Measurements from ENCODE around the gene GRIN2A.

Gene GRIN2A

DNA sequence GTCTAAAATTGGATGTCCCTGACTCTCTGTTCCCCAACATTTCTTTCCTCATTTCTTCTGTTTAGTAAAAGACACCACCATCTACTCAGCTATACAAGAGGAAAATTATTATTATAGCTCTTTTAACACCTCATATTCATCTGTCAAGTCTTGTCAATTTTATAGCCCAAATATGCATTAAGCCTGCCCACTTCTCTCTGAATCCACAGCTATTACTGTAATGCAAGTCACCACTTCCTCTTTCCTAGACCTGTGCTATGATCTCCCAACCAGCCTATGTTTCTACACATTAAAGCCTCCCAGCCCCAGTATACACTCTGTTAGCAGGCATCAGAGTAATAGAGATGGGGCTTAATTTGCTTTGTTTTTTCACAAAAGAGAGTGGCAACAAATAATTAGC is 252.9 kb downstream of the GRIN2A start:
- H3K9me3 ChIP-seq (ENCODE audit: control insufficient read depth, low read length) = no peaks in the 10 kb centered on the region
- H3K27ac ChIP-seq (ENCODE audit: low read depth, low read length, severe bottlenecking) = no peak overlapping the region
- no peak overlapping the region for H3K4me3 ChIP-seq (ENCODE audit: extremely low read depth, insufficient read depth, low read length, poor library complexity, severe bottlenecking)
- no peaks in the 10 kb centered on the region for H3K36me3 ChIP-seq (ENCODE audit: control insufficient read depth, insufficient read depth, low read length)
- no peaks in the 10 kb centered on the region for H3K4me1 ChIP-seq (ENCODE audit: control insufficient read depth, insufficient read depth, low read length, poor library complexity, severe bottlenecking)

DNA sequence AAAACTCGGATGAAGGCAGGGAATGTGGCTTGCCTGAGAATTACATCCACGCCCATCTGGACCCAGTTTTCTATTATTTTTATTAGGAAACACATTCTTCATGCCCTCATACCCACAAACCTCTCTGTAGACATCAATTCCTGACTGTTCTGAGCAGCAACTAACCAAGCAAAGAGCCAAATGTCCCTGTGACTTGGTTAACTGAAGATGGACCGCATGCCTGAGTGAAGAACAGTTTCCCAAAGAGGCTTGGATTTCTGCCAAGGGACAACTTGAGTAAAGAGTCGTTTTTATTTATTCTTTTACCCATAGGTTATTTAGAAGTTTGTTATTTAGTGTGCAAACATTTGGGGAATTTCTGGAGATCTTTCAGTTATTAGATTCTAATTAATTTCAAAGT is 259.8 kb downstream of the GRIN2A start:
- WGBS, 2 experiments (ENCODE audit: insufficient coverage in 2 of 2) = 87 to 100% methylated on average over 3 of the region's 4 CpGs
- H3K4me1 ChIP-seq (ENCODE audit: control insufficient read depth, insufficient read depth, low read length, poor library complexity, severe bottlenecking) = no peaks in the 10 kb centered on the region
- H3K27ac ChIP-seq (ENCODE audit: low read depth, low read length, severe bottlenecking) = no peak overlapping the region
- no peaks in the 10 kb centered on the region for H3K36me3 ChIP-seq (ENCODE audit: control insufficient read depth, insufficient read depth, low read length)
- no peaks in the 10 kb centered on the region for H3K9me3 ChIP-seq (ENCODE audit: control insufficient read depth, low read length)
- no peak overlapping the region for H3K4me3 ChIP-seq (ENCODE audit: extremely low read depth, insufficient read depth, low read length, poor library complexity, severe bottlenecking)

DNA sequence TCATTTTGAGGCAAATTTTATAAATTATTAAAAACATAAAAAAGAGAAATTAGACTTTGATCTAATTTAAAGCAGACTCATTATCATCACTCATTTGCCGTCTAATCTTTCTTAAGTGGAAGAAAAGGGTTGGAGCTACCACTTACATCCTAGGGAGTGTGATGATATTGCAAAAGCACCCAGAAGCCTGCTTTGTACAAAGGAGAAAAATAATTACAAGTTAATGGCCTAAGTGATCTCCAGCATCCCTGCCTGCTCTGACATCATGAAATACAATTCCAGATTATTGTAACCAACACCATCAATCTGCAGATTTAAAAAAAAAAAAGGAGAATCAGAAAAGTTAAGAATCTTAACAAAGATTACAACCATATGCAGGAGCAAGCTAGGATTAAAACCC is 260.2 kb downstream of the GRIN2A start:
- Histone ChIP-seq H3K4me3 (ENCODE audit: extremely low read depth, insufficient read depth, low read length, poor library complexity, severe bottlenecking) (no peak overlapping the region), H3K9me3 (ENCODE audit: control insufficient read depth, low read length) (no peaks in the 10 kb centered on the region), H3K27ac (ENCODE audit: low read depth, low read length, severe bottlenecking) (no peak overlapping the region), H3K36me3 (ENCODE audit: control insufficient read depth, insufficient read depth, low read length) (no peaks in the 10 kb centered on the region), H3K4me1 (ENCODE audit: control insufficient read depth, insufficient read depth, low read length, poor library complexity, severe bottlenecking) (no peaks in the 10 kb centered on the region)
- no CpG with 5 or more reads among the region's 1 CpG for WGBS, 2 experiments (ENCODE audit: insufficient coverage in 2 of 2)

DNA sequence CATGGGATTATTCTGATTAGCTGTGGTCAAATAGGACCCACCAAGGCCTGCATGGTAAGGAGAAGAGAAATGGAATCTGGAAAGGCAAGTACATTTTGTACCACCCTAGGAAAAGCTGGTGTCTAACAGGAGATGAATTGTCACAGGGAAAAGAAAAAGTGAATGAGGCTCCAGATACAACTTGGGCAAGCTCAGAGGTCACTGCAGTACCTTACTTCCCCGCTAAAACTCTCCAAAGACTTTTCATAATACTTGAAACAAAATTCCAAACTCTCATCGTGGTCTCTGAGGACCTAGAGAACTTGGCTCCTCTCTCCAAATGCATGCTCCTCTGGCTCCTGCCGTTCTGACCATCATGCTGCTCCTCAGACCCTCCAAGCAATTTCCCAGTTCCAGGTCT is 262.8 kb downstream of the GRIN2A start:
- no peaks in the 10 kb centered on the region for H3K4me1 ChIP-seq (ENCODE audit: control insufficient read depth, insufficient read depth, low read length, poor library complexity, severe bottlenecking)
- H3K9me3 ChIP-seq (ENCODE audit: control insufficient read depth, low read length) = no peaks in the 10 kb centered on the region
- H3K36me3 ChIP-seq (ENCODE audit: control insufficient read depth, insufficient read depth, low read length) = no peaks in the 10 kb centered on the region
- 79 to 86% methylated on average over 3 of the region's 3 CpGs for WGBS, 2 experiments (ENCODE audit: insufficient coverage in 2 of 2)
- H3K27ac ChIP-seq (ENCODE audit: low read depth, low read length, severe bottlenecking) = no peak overlapping the region
- H3K4me3 ChIP-seq (ENCODE audit: extremely low read depth, insufficient read depth, low read length, poor library complexity, severe bottlenecking) = no peak overlapping the region

DNA sequence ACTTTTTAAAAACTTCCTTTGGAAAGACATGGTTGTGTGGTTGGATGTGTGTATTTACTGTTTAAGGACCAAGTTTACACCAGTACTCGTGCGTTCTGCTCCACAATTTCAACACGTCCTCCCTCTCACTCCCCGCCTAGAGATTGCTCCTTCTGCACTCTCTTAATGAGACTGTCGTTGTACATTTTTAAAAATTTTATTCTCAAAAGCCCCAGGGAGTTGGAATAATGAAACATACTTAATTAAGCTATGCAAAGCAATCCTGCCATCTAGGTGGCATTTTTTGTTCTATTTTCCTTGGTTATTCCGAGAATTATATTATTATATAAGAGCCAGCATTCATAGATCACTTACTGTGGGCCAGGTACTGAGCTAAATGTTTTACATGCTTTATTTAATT is 264.5 kb downstream of the GRIN2A start:
- Histone ChIP-seq H3K4me1 (ENCODE audit: control insufficient read depth, insufficient read depth, low read length, poor library complexity, severe bottlenecking) (no peaks in the 10 kb centered on the region), H3K36me3 (ENCODE audit: control insufficient read depth, insufficient read depth, low read length) (no peaks in the 10 kb centered on the region), H3K27ac (ENCODE audit: low read depth, low read length, severe bottlenecking) (no peak overlapping the region), H3K4me3 (ENCODE audit: extremely low read depth, insufficient read depth, low read length, poor library complexity, severe bottlenecking) (no peak overlapping the region), H3K9me3 (ENCODE audit: control insufficient read depth, low read length) (no peaks in the 10 kb centered on the region)
- 100% methylated on average over 1 of the region's 6 CpGs; no CpG with 5 or more reads in 1 of the 2 experiments for WGBS, 2 experiments (ENCODE audit: insufficient coverage in 2 of 2)

DNA sequence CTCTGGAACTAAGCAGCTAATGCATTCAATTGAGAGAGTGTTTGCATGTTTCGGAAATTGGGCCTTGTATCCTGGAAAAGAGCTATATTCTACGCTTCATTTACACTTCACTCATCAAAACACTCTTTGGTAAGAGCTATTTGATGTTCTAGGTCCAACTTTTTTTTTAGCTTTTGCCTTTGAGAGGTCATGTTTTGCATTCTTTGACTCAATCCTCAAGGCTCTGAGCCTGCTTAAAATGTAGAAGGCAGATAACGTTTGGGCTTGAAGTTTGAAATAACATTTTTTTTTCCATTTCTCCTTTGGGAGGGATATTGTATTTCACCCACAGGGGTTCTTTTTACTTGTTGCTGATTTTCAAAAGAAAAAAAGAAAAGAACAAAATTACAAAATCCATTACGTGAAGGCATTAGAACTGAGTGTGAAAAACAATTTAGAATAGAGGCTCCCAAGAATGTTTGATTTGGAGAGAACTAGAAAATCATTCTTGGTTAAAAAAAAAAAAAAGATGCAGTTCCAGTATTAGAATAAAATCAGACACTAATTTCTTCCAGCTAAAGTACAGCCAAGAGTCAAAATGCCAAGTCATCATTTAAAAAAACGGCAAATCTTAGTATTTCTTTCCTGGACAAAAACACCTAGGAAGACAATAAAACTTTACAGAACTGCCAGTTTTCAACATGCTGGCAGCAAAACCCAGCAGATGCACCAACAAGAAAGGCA is 268.5 kb downstream of the GRIN2A start:
- no peaks in the 10 kb centered on the region for H3K9me3 ChIP-seq (ENCODE audit: control insufficient read depth, low read length)
- no peaks in the 10 kb centered on the region for H3K36me3 ChIP-seq (ENCODE audit: control insufficient read depth, insufficient read depth, low read length)
- H3K4me1 ChIP-seq (ENCODE audit: control insufficient read depth, insufficient read depth, low read length, poor library complexity, severe bottlenecking) = no peaks in the 10 kb centered on the region
- no peak overlapping the region for H3K27ac ChIP-seq (ENCODE audit: low read depth, low read length, severe bottlenecking)
- H3K4me3 ChIP-seq (ENCODE audit: extremely low read depth, insufficient read depth, low read length, poor library complexity, severe bottlenecking) = no peak overlapping the region
- WGBS, 2 experiments (ENCODE audit: insufficient coverage in 2 of 2) = 63 to 100% methylated on average over 1 to 2 of the region's 5 CpGs

DNA sequence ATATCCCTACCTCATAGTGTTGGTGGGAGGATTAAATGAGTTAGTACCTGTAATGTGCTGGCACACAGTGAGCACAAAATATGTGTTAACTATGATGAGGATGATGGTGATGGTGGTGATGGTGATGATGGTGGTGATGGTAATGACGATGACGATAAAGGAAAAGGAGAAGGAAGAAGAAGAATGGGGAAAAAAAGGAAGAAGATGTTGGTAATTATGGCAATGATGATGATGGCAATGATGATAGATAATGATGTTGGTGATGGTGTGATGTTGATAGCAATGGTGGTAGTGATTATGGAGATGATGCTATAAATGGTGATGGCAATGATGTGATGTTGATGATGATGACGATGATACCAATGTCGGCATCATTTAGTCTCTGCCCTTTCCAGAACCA is 270.2 kb downstream of the GRIN2A start:
- Histone ChIP-seq H3K4me1 (ENCODE audit: control insufficient read depth, insufficient read depth, low read length, poor library complexity, severe bottlenecking) (no peaks in the 10 kb centered on the region), H3K4me3 (ENCODE audit: extremely low read depth, insufficient read depth, low read length, poor library complexity, severe bottlenecking) (no peak overlapping the region), H3K27ac (ENCODE audit: low read depth, low read length, severe bottlenecking) (no peak overlapping the region), H3K9me3 (ENCODE audit: control insufficient read depth, low read length) (no peaks in the 10 kb centered on the region), H3K36me3 (ENCODE audit: control insufficient read depth, insufficient read depth, low read length) (no peaks in the 10 kb centered on the region)
- WGBS, 2 experiments (ENCODE audit: insufficient coverage in 2 of 2) = 93 to 96% methylated on average over 2 to 3 of the region's 4 CpGs

DNA sequence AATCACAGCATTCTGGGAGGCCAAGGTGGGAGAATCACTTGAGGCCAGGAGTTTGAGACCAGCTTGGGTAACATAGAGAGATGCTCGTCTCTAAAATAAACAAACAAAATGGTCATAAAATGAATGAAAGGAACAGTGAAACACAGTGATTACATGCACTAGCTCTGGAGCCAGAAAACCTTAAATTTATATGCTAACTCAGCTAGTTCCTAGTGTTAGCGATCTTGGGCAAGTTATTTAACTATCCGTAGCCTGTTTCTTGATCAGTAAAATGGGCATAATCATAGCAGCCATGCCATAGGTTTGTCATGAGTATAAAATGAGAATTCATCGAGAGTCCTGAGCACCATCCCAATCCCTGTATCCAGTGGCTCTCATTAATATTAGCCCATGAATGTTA is 271.0 kb downstream of the GRIN2A start:
- Histone ChIP-seq H3K9me3 (ENCODE audit: control insufficient read depth, low read length) (no peaks in the 10 kb centered on the region), H3K36me3 (ENCODE audit: control insufficient read depth, insufficient read depth, low read length) (no peaks in the 10 kb centered on the region), H3K4me1 (ENCODE audit: control insufficient read depth, insufficient read depth, low read length, poor library complexity, severe bottlenecking) (no peaks in the 10 kb centered on the region), H3K4me3 (ENCODE audit: extremely low read depth, insufficient read depth, low read length, poor library complexity, severe bottlenecking) (no peak overlapping the region), H3K27ac (ENCODE audit: low read depth, low read length, severe bottlenecking) (no peak overlapping the region)
- 91% methylated on average over 4 of the region's 4 CpGs; no CpG with 5 or more reads in 1 of the 2 experiments for WGBS, 2 experiments (ENCODE audit: insufficient coverage in 2 of 2)

DNA sequence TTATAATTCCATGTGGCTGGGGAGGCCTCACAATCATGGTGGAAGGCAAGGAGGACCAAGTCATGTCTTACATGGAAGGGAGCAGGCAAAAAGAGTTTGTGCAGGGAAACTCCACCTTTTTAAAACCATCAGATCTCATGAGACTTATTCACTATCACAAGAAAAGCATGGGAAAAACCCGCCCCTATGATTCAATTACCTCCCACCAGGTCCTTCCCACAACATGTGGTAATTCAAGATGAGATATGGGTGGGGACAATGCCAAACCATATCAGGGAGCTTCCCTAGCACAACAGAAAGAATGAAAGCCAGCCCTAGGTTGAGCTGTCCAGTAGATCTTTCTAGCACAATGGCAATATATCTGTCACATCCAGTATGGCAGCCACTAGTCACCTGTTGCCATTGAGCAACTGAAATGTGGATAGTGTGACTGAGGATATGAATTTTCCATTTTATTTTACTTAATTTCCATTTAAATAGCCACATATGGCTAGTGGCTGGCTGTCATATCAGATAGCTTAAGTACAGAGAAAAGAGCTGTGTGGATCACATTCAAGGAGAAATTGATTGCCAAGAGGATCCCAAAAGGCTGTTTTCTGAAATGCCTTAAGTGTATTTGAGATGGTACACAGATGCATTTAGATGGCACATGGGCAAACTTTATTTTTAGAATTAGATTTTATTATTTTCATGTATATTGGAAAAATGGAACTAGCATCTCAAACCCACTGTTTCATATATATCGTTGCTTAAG is 273.0 kb downstream of the GRIN2A start:
- Histone ChIP-seq H3K27ac (ENCODE audit: low read depth, low read length, severe bottlenecking) (no peak overlapping the region), H3K9me3 (ENCODE audit: control insufficient read depth, low read length) (no peaks in the 10 kb centered on the region), H3K36me3 (ENCODE audit: control insufficient read depth, insufficient read depth, low read length) (no peaks in the 10 kb centered on the region), H3K4me3 (ENCODE audit: extremely low read depth, insufficient read depth, low read length, poor library complexity, severe bottlenecking) (no peak overlapping the region), H3K4me1 (ENCODE audit: control insufficient read depth, insufficient read depth, low read length, poor library complexity, severe bottlenecking) (no peaks in the 10 kb centered on the region)
- no CpG with 5 or more reads among the region's 2 CpGs for WGBS, 2 experiments (ENCODE audit: insufficient coverage in 2 of 2)

DNA sequence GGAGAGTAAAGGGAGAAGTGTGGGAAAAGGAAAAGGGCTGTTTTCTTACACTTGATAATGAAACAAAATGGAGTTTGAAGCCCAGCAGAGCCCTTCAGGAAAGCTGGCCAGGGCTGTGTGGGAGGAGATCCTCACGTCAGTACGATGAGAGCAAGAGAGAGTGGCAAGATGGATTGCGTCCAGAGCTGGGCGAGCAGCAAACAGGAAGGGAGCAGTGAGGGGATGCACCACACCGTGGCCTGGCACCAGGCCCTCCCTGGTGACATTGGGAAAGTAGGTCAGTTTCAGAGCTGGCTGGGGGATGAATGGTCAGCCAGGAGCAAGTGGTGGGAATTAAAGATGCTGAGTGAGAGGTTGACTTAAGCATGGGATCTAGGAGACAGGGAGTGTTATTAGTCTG is 273.6 kb downstream of the GRIN2A start:
- Histone ChIP-seq H3K4me3 (ENCODE audit: extremely low read depth, insufficient read depth, low read length, poor library complexity, severe bottlenecking) (no peak overlapping the region), H3K9me3 (ENCODE audit: control insufficient read depth, low read length) (no peaks in the 10 kb centered on the region), H3K36me3 (ENCODE audit: control insufficient read depth, insufficient read depth, low read length) (no peaks in the 10 kb centered on the region), H3K27ac (ENCODE audit: low read depth, low read length, severe bottlenecking) (no peak overlapping the region), H3K4me1 (ENCODE audit: control insufficient read depth, insufficient read depth, low read length, poor library complexity, severe bottlenecking) (no peaks in the 10 kb centered on the region)
- WGBS, 2 experiments (ENCODE audit: insufficient coverage in 2 of 2) = 78 to 86% methylated on average over 5 of the region's 5 CpGs

DNA sequence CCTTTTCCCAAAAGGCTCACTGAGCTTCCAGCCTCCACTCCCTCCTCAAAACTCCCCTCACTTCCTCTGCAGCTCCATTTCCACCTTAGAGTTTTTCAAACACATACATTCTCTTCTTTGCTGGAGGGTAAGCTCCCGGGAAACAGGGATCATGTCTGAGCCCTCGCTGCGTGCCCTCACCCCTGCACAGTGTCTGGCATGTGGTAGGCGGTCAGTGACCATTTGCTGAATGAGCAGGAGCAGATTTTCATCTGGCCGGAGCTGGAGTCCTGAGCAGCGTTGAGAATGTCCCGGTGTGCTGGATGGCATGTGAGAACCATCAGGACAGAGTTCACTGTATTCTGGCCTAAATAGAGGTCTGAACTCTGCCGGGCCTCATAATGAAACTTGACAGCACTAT is 274.5 kb downstream of the GRIN2A start:
- Histone ChIP-seq H3K4me1 (ENCODE audit: control insufficient read depth, insufficient read depth, low read length, poor library complexity, severe bottlenecking) (no peaks in the 10 kb centered on the region), H3K27ac (ENCODE audit: low read depth, low read length, severe bottlenecking) (no peak overlapping the region), H3K9me3 (ENCODE audit: control insufficient read depth, low read length) (no peaks in the 10 kb centered on the region), H3K4me3 (ENCODE audit: extremely low read depth, insufficient read depth, low read length, poor library complexity, severe bottlenecking) (no peak overlapping the region), H3K36me3 (ENCODE audit: control insufficient read depth, insufficient read depth, low read length) (no peaks in the 10 kb centered on the region)
- 82 to 87% methylated on average over 7 of the region's 8 CpGs for WGBS, 2 experiments (ENCODE audit: insufficient coverage in 2 of 2)
